Peyer's patch (tissue), 4 donors: ENCODE results near the gene SUPT3H. TPM values are rescaled to one million over a fixed set of nuclear protein-coding genes. Genes with fewer than 3 reads are reported as not detected.

Source experiments
- DNase-seq, 3 donors: peaks; one replicate each; pipeline ENCODE4 v3.0.0-alpha.2; 2017 to 2019
- H3K27ac ChIP-seq, 4 donors: fragments of 200-600 bp; sonication (generic); one replicate each; pipeline ENCODE4 v1.5.1; 2016 to 2019
- H3K27me3 ChIP-seq, 2 donors: fragments of 200-600 bp; sonication (generic); one replicate each; pipeline ENCODE4 v1.5.1; 2019
- H3K36me3 ChIP-seq, 3 donors: fragments of 200-600 bp; sonication (generic); one replicate each; pipeline ENCODE4 v1.5.1; 2016 to 2019
- H3K4me1 ChIP-seq, 4 donors: fragments of 200-600 bp; sonication (generic); one replicate each; pipeline ENCODE4 v1.5.1; 2016 to 2019
- H3K4me3 ChIP-seq, 4 donors: fragments of 200-600 bp; sonication (generic); 1 replicate in 3 of 4; 2 replicates in 1 of 4; pipeline ENCODE4 v1.5.1; 2016 to 2019; ENCODE audit warnings: mild to moderate bottlenecking in 1 of 4
- H3K9me3 ChIP-seq, 4 donors: fragments of 200-600 bp; sonication (generic); one replicate each; pipeline ENCODE4 v1.5.1; 2016 to 2019; ENCODE audit warnings: mild to moderate bottlenecking in 1 of 4
- CTCF ChIP-seq, 6 experiments: fragments of 450-650 bp in 4 of 6; fragments of 200-600 bp in 2 of 6; sonication (generic) in 1 of 6; IDR thresholded peaks; one replicate each; pipeline ENCODE4 v1.5.1; 2017 to 2019; ENCODE audit warnings: antibody characterized with exemption in 6 of 6, mild to moderate bottlenecking in 3 of 6, moderate library complexity in 1 of 6
- POLR2A ChIP-seq, 2 donors: fragments of 450-650 bp; IDR thresholded peaks; one replicate each; pipeline ENCODE4 v1.5.1; 2017; ENCODE audit warnings: antibody characterized with exemption in 2 of 2, mild to moderate bottlenecking in 2 of 2, moderate library complexity in 2 of 2
- total RNA-seq, 4 donors: library from RNA; depleted of rRNA; stranded (reverse); fragments of >200 nt; gene quantifications; one replicate each; pipeline ENCODE4 v1.1.0, GENCODE V29; 2016

Gene SUPT3H
- total RNA-seq, 4 donors from 2014 or later = 2.0 to 17.3 (median 2.7) TPM

GRCh38 chr6:44969446-44970185 is 408.1 kb downstream of the SUPT3H start:
- Histone ChIP-seq H3K4me3 (no peak overlapping the region), H3K27ac (no peak overlapping the region), H3K27me3 (no peaks in the 10 kb centered on the region), H3K36me3 (no peaks in the 10 kb centered on the region), H3K4me1 (no peaks in the 10 kb centered on the region), H3K9me3 (no peaks in the 10 kb centered on the region)
- no peak for TF ChIP-seq CTCF (IDR thresholded peaks at IDR 0.05)
- no peak for DNase-seq

GRCh38 chr6:44967481-44967880 is 410.3 kb downstream of the SUPT3H start:
- TF ChIP-seq CTCF (IDR thresholded peaks at IDR 0.05) (no peak), POLR2A (IDR thresholded peaks at IDR 0.05) (no peak)
- H3K36me3 ChIP-seq = no peaks in the 10 kb centered on the region
- H3K4me3 ChIP-seq = no peak overlapping the region
- no peaks in the 10 kb centered on the region for H3K9me3 ChIP-seq
- no peaks in the 10 kb centered on the region for H3K27me3 ChIP-seq
- DNase-seq = no peak
- no peak overlapping the region for H3K27ac ChIP-seq
- no peaks in the 10 kb centered on the region for H3K4me1 ChIP-seq

GRCh38 chr6:44966449-44967092 is 411.2 kb downstream of the SUPT3H start:
- DNase-seq = no peak

GRCh38 chr6:44965708-44966107 is 412.0 kb downstream of the SUPT3H start:
- Histone ChIP-seq H3K27ac (no peak overlapping the region), H3K4me1 (no peaks in the 10 kb centered on the region), H3K4me3 (no peak overlapping the region), H3K27me3 (no peaks in the 10 kb centered on the region), H3K36me3 (no peaks in the 10 kb centered on the region), H3K9me3 (no peaks in the 10 kb centered on the region)
- no peak for DNase-seq
- TF ChIP-seq CTCF (IDR thresholded peaks at IDR 0.05) (no peak), POLR2A (IDR thresholded peaks at IDR 0.05) (no peak)

More at GRCh38 chr6:44966449-44967092, 411.2 kb downstream of the SUPT3H start:
- H3K27ac ChIP-seq = no peak overlapping the region
- no peaks in the 10 kb centered on the region for H3K4me1 ChIP-seq
- TF ChIP-seq POLR2A (IDR thresholded peaks at IDR 0.05) (no peak), CTCF (IDR thresholded peaks at IDR 0.05) (no peak)
- no peaks in the 10 kb centered on the region for H3K36me3 ChIP-seq
- no peaks in the 10 kb centered on the region for H3K27me3 ChIP-seq
- no peaks in the 10 kb centered on the region for H3K9me3 ChIP-seq
- H3K4me3 ChIP-seq = no peak overlapping the region

- TF ChIP-seq POLR2A (IDR thresholded peaks at IDR 0.05) (no peak), CTCF (IDR thresholded peaks at IDR 0.05) (no peak)
- Histone ChIP-seq H3K36me3 (no peaks in the 10 kb centered on the region), H3K27ac (no peak overlapping the region), H3K4me3 (no peak overlapping the region), H3K9me3 (no peaks in the 10 kb centered on the region), H3K4me1 (no peaks in the 10 kb centered on the region), H3K27me3 (no peaks in the 10 kb centered on the region)
- no peak for DNase-seq
Observed at GRCh38 chr6:44960898-44961297, 416.8 kb downstream of the SUPT3H start.
